Nephron progenitor cell (in vitro differentiated cells): Measurements from ENCODE around the gene NOB1.
A peak's percentile ranks its signal among the peaks of the same experiment; 100 is the strongest.
"Not testable (repeated sequence)": the region's sequence is repeated elsewhere in the genome, so short reads cannot be mapped to it uniquely, and the experiment has no call there.

Source experiments
- DNase-seq: peaks from one replicate; pipeline ENCODE4 v3.0.0; 2021
- H3K27ac Mint-ChIP-seq: 2 replicates; pipeline ENCODE4 v1.8.0; 2021; ENCODE audit warnings: mild to moderate bottlenecking, moderate library complexity, mixed read lengths
- H3K27me3 Mint-ChIP-seq: 2 replicates; pipeline ENCODE4 v1.8.0; 2021; ENCODE audit warnings: mild to moderate bottlenecking, low read depth, mixed read lengths; ENCODE audit not compliant: poor library complexity
- H3K36me3 Mint-ChIP-seq: 2 replicates; pipeline ENCODE4 v1.8.0; 2021; ENCODE audit warnings: low read depth, mixed read lengths
- H3K4me1 Mint-ChIP-seq: 2 replicates; pipeline ENCODE4 v1.8.0; 2021; ENCODE audit warnings: mixed read lengths
- H3K4me3 Mint-ChIP-seq: 2 replicates; pipeline ENCODE4 v1.8.0; 2021; ENCODE audit warnings: mild to moderate bottlenecking, moderate library complexity, mixed read lengths
- H3K9me3 Mint-ChIP-seq: 2 replicates; pipeline ENCODE4 v1.8.0; 2021; ENCODE audit warnings: mild to moderate bottlenecking, moderate library complexity, mixed read lengths
- TF ChIP-seq, protein P1 (sequence below): fragments of 200-600 bp; sonication (generic); IDR thresholded peaks from 2 replicates; pipeline ENCODE4 v1.5.0; 2021; ENCODE audit warnings: antibody characterized with exemption

The NOB1 gene

DNA sequence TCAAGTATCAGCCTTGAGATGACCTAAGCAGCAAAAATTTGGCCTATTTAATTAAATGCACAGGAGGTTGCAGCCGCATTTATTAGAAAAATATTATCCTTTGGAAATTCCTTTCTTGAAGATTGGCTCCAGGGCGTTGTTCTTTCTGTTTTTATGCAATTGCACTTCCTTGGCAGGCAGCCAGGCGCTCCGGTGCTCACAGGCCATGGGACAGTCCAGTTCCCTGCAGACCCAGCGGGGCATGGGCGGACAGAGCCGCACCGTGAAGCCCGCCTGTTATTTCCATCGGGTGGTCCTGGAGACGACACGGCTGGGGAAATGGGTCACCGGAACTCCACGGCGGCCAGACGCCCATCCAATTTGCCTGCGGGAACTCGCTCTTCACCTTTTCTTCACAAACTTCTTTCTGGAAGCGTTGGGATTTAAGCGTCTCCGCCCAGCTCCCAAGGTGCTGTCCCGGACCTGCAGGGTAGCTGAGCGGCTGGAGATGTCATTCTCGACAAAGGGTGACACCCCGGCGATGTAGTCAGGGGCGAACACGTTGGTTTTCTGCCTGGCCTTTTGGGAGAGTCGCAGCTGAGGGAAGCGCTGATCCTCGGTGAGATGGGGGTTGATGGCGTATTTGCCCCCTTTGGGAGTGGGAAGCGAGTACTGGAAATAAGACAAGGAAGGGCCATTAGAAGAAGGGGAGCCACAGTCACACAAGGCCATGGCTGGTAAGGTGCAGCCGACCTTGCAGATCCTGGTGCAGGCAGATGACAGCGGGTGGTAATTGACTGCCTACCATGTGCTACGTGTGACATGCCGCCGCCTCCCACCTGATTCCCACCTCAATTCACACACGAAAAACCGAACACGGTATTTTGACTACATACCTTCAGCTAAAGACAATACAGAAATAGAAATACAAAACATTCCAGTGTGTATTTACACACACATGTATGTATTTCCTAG lies 12.5 kb downstream of the NOB1 start:
- no peaks in the 10 kb centered on the region for H3K9me3 Mint-ChIP-seq
- TF ChIP-seq, protein P1, sequence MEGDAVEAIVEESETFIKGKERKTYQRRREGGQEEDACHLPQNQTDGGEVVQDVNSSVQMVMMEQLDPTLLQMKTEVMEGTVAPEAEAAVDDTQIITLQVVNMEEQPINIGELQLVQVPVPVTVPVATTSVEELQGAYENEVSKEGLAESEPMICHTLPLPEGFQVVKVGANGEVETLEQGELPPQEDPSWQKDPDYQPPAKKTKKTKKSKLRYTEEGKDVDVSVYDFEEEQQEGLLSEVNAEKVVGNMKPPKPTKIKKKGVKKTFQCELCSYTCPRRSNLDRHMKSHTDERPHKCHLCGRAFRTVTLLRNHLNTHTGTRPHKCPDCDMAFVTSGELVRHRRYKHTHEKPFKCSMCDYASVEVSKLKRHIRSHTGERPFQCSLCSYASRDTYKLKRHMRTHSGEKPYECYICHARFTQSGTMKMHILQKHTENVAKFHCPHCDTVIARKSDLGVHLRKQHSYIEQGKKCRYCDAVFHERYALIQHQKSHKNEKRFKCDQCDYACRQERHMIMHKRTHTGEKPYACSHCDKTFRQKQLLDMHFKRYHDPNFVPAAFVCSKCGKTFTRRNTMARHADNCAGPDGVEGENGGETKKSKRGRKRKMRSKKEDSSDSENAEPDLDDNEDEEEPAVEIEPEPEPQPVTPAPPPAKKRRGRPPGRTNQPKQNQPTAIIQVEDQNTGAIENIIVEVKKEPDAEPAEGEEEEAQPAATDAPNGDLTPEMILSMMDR: no peak
- no peak overlapping the region for H3K4me3 Mint-ChIP-seq
- no peak for DNase-seq
- H3K4me1 Mint-ChIP-seq: no peaks in the 10 kb centered on the region
- H3K27me3 Mint-ChIP-seq: no peaks in the 10 kb centered on the region
- peaks cover 63% of the 10 kb centered on the region for H3K36me3 Mint-ChIP-seq
- no peak overlapping the region for H3K27ac Mint-ChIP-seq

DNA sequence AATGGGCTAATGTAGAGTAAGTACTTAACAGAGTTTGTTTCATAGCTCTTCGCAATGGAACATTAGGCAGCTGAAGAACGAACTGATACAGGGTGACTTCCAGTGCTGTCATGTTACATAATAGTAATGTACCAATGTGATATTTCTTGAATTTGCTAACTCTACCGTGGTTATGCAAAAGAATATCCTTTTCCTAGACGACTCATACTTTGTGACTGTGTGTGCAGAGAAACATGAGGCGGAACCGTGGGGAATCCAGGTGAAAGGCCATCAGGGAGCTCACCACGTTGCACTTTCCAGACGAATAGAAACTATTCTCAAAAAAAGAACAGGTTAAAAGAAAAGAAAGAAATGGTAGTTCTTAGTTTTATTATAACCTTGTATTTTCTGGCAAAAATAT lies 13.2 kb downstream of the NOB1 start:
- Mint-ChIP-seq H3K9me3 (no peaks in the 10 kb centered on the region), H3K4me1 (no peaks in the 10 kb centered on the region), H3K36me3 (peaks cover 59% of the 10 kb centered on the region), H3K27me3 (no peaks in the 10 kb centered on the region), H3K27ac (no peak overlapping the region), H3K4me3 (no peak overlapping the region)
- TF ChIP-seq, protein P1: no peak
- no peak for DNase-seq

DNA sequence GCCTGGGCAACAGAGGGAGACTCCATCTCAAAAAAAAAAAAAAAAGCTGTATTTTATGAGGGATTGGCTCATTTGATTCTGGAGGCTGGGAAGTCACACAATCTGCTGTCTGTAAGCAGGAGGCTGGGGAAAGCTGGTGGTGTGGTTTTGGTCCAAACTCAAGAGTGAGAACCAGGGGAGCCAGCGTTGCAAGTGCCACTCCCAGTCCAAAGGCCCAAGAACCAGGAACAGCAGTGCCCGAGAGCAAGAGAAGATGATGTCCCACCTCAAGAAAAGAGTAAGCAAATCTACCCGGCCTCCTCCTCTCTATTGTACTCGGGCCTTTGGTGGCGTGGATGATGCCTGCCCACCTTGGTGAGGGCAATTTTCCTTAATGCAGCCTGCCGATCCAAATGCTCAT lies 22.6 kb downstream of the NOB1 start:
- Mint-ChIP-seq H3K27me3 (no peaks in the 10 kb centered on the region), H3K9me3 (no peaks in the 10 kb centered on the region), H3K27ac (no peak overlapping the region), H3K4me1 (peaks cover 28% of the 10 kb centered on the region), H3K4me3 (no peak overlapping the region), H3K36me3 (peaks cover 4% of the 10 kb centered on the region)
- no peak for DNase-seq
- TF ChIP-seq, protein P1: no peak

DNA sequence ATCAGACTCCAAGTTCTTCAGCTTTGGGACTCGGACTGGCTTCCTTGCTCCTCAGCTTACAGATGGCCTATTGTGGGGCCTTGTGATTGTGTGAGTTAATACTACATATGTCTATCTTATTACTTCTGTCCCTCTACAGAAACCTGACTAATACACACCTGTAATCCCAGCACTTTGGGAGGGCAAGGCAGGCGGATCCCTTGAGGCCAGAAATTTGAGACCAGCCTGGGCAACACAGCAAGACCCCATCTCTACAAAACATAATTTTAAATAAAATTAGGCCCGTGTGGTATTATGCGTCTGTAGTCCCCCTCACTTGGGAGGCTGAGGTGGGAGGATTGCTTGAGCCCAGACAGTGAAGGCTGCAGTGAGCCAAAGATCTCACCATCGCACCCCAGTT lies 23.4 kb downstream of the NOB1 start:
- not testable (repeated sequence) for H3K36me3 Mint-ChIP-seq, H3K27me3 Mint-ChIP-seq, H3K27ac Mint-ChIP-seq, H3K9me3 Mint-ChIP-seq, H3K4me3 Mint-ChIP-seq, DNase-seq
- H3K4me1 Mint-ChIP-seq: peaks cover 36% of the 10 kb centered on the region

DNA sequence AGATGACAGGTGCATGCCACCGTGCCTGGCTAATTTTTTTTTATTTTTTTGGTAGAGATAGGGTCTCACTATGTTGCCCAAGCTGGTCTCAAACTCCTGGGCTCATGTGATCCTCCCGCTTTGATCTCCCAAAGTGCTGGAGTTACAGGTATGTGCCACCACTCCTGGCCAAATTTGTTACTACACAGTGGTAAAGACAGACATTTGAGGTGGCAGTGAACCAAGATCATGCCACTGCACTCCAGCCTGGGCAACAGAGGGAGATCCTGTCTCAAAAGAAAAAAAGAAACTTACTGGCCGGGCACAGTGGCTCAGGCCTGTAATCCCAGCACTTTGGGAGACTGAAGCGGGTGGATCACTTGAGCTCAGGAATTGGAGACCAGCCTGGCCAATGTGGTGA lies 25.7 kb downstream of the NOB1 start:
- not testable (repeated sequence) for H3K27me3 Mint-ChIP-seq, DNase-seq, H3K4me3 Mint-ChIP-seq, H3K36me3 Mint-ChIP-seq, H3K9me3 Mint-ChIP-seq, H3K27ac Mint-ChIP-seq
- H3K4me1 Mint-ChIP-seq: peaks cover 51% of the 10 kb centered on the region

DNA sequence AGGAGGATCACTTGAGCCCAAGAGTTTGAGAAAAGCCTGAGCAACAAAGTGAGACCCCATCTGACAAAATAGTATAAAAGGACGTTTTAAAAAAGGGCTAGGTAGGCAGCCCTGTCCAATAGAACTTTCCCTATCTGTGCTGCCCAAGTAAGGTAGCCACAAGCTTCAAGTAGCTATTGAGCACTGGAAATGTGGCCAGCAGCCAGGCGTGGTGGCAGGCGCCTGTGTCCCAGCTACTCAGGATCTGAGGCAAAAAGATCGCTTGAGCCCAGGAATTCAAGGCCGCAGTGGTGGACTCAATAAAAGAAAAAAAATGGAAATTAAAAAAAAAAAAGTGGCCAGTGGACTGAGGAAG lies 26.8 kb downstream of the NOB1 start:
- peak overlapping the region; percentile 88 for H3K4me3 Mint-ChIP-seq

More for the DNA sequence above, 26.8 kb downstream of the NOB1 start:
- Mint-ChIP-seq H3K27ac (no peak overlapping the region), H3K4me1 (peaks cover 51% of the 10 kb centered on the region), H3K36me3 (peaks cover 9% of the 10 kb centered on the region), H3K9me3 (no peaks in the 10 kb centered on the region), H3K27me3 (no peaks in the 10 kb centered on the region)
- TF ChIP-seq, protein P1: no peak
- DNase-seq: no peak
